Measurements from ENCODE around the gene RNF213.

RNF213 gene

DNA sequence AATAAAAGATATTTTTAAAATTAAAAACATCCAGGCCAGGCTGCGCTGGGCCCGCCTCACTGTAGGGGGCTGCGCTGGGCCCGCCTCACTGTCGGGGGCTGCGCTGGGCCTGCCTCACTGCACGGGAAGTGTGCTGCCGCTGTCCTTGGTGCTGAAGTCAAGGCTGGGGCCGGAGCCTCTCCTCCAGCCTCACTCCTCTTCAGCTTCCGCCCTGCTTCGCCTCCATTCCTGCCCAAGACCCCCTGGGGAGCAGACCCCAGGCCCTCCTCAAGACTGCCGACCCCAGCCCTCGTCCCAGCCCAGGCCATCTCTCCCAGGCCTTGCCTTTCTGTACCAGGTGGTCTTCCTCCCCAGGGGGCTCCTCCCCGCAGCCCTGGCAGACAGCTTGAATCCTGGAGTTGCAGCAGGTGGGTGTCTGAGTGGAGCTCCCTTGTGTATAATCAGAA, 180.5 kb downstream of the RNF213 start:
- peak; percentile 36 for DNase-seq

DNA sequence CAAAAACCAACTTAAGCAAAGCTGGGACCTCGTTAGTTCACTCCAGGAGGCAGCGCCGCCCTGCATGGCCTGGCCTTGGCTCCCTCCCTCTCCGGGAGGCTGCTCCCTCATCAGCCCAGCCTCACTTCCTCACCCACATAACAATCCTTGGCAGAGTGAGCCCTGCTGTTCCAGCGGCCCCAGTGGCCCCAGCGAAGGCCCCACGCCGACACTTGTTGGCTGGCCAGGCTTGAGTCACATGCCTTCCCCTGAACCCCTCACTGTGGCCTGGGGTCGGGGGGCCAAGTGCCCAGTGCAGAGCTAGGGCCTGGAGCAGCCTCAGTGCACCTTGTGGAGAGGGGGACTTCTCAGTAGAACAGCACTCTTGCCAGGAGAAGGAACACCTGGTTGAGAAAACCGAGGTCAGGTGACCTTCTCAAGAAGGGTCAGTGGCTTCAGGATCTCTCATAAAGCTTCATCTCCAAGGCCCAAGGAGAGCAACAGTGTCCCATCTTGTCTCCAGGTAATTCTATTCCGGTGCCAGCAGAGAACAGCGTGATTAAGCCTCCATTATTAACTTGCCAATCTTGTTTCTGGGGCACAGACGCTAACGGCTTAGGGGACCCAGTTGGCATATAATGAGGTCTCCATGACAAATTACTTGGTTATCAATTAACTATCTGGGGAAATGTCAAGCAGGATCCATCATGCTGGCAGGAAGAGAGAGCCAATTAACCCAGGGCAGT, 181.1 kb downstream of the RNF213 start:
- DNase-seq: no peak

DNA sequence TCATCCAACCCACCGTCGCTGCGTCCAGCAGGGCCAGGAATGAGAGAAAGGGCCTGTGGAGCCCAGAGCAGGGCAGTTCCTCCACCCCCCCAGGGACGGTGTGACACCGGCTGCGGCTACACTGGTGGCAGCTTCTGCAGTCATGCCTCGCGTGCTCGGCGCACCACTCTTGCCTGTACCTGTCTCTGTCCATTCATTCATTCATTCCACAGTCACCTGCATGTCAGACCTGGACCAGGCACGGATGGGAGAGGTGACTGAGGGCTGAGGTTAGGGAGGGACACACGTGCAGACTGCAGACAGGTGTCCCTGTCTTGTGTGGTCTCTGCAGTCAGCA, 181.6 kb downstream of the RNF213 start:
- no peak for DNase-seq

DNA sequence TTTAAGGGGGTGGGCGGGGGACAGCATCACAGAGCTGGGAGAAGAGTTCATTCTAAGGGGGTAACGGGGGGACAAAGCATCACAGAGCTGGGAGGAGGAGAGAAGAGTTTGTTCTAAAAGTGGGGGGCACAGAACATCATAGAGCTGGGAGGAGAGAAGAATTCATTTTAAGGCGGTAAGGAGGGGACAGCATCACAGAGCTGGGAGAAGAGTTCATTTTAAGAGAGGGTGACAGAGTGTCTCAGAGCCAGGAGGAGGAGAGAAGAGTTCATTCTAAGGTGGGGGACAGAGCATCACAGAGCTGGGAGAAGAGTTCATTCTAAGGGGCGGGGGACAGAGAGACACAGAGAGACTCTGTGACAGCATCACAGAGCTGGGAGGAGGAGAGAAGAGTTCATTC, 182.1 kb downstream of the RNF213 start:
- no peak for DNase-seq

DNA sequence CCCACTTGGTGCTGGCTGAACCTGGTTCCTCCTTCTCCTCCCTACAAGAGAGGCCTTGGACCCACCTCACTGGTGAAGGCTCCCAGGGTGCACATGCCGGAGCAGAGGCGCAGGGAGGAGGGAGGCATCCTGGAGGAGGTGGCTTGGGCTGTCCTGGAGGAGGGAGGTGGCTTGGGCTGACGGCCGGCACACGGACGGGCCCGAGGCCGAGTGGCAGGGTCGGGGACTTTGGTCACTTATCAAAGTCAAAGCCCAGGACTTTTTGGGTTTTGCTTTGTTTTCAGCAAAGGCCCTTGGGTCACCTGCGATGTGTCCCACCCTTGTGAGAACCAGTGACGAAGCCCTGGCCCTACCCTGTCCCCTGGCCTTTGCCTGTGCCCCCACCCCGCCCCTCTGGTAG, 182.8 kb downstream of the RNF213 start:
- no peak for DNase-seq

DNA sequence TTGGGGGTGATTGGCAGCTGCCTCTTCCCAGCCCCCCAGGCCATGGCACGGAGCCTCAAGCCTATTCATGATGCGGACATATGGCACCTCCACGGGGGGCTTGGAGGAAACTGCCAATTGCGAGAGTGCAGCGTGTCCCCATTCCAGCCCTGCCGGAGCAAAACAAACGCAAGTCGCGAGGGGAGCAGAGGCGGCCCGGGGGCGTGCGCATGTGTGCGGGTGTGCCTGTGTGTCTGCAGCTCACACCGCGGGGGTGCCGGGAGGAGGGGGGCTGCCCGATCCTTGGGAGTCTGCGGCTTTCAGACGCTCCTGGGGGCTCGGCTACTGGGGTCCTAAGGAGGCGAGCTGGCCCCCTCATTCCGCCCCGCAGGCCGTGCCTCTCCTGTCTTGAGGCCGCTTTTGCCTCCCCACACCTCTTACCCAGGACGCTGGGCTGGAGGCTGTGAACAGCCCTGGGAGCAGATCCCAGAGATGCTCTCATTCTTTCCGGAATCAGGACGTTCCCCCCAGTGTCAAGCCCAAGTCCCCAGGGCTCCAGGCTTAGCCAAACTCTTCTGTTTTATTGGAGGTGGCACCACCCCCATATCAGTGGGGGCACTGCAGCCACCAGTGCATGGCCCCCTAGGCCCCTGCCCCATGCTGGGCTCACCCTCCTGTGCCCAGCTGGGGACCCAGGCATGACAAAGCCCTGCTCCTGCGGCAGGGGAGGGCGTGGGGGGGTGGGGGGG, 183.4 kb downstream of the RNF213 start:
- DNase-seq: no peak

DNA sequence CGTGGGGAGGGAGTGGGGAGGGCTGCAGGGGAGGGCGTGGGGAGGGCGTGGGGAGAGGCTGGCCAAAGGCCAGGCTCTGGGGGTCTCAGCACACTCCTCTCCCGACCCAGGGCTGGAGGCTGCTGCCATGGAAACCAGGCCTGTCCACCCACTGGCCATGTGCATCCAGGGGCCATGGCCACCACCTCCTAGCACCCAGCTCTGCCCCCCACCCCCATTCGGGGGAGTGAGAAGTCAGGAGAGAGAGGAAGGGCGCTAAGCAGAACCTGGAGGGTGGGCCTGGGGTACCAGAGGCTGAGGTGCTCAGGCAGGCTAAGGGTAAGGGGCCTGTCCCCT, 184.0 kb downstream of the RNF213 start:
- DNase-seq: no peak

DNA sequence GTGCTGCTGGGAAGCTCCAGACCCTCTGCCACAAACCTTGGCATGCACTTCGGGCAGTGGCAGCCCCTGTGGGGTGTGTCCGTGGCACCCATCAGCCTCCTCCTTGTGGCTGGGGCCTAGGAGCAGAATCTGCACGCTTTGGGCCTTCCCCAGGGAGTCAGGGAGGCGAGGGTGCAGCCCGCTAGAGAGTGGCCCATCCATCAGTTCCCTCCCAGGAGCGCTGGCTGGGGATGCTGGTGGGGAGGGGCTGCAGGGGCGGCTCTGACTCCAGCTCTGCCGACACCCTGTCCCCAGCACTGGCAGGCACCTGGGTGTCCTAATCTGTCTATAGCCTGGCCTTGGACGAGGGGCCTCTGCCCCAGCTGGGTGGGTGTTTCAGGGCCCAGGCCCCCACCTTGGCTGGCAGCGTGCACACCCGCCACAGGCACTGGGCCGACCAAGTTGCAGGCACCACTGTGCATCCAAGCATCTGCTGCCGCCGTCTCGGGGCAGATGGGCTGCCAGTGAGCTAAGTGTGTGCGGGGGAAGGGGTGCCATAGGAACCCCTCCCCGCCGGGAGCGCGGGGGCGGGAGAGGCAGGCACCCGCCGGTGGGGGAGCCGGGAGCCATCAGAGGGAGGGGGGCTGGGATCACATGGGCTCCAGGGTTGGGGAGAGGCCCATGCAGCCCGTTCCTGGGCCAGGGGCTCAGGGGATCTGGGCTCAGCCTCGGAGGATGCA, 184.5 kb downstream of the RNF213 start:
- DNase-seq: no peak

DNA sequence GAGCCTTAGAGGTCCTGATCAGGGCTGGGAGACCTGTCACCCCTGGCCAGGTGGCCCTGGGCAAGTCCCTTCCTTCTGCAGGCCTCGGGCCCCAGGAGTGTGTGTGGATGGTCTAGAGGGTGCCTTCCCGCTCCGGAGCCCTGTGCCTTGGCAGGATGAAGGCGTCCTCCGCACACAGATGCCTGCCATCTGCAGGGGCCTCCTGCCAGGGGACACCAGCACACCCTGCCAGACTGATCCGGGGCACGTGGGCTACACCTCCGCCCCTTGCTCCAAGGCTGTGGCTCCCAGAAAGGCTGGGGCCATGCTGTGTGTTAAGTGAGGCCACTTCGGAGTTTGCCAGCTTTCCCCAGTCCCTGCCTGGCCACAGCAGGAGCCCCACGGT, 185.1 kb downstream of the RNF213 start:
- no peak for DNase-seq

DNA sequence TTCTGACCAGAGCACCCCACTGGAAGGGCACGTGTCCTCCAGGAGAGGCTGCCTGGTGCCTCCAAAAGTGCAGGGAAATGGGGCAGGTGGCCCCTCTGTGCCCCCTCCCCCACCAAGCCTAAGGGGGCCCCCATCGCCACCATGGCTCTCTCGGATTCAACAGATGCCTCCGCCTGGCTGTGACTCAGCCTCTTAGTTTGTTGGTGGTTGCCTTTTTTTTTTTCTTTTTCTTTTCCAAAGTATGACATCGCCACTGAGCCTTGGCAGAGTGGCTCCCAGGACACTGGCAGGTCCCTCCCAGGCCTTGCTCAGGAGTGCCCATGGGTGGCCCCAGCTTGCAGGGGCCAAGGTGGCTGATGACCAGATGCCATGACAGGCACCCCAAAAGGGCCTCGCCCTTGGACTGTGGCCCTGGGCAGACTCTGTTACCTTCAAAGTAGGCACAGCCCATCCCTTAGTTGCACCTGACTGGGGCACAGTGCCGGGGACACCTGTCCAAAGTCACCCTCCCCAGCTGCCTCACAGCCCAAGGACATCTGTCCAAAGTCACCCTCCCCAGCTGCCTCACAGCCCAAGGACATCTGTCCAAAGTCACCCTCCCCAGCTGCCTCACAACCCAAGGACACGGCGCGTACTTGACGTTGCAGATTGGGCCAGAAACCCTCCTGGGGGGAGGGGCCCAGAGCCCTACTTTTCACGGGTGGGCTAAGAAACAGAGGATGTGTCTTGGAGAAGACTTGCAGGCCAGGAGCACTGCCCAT, 186.2 kb downstream of the RNF213 start:
- DNase-seq: no peak

DNA sequence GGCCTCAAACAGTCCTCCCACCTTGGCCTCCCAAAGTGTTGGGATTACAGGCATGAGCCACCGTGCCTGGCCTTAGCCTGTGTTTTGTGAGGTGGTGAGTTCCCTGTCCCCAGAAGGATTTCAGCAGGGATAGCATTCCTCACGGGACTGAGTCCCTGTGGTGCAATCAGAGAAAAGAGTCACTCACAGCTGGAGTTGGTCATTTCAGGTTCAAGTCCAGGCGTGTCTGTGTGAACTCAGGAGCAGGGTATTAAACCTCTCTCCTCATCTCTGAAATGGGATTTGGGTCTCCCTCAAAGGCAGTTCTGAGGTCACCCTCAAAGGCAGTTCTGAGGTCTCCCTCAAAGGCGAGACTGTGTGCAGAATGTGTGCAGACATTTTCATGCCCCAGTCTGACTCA, 187.1 kb downstream of the RNF213 start:
- DNase-seq: no peak
